ENCODE measurements around the gene FZR1. TPM values are rescaled to one million over a fixed set of nuclear protein-coding genes. Genes with fewer than 3 reads are reported as not detected.
A peak's percentile ranks its signal among the peaks of the same experiment; 100 is the strongest.

The FZR1 gene
- total and polyA plus RNA-seq, 2 of the 8 experiments (the other 6 are each of a cell fraction or from before 2014, with no cell fraction given), result 21.6 to 35.5 TPM

GRCh38 chr19:3575260-3575741 lies 69.2 kb downstream of the FZR1 start (continued):
- no peak for TF ChIP-seq JUN (IDR thresholded peaks at IDR 0.05; ENCODE audit: low read depth, low read length)
- TF ChIP-seq SIX5 (IDR thresholded peaks at IDR 0.05; ENCODE audit: low read depth, low read length), result no peak
- TF ChIP-seq BRCA1 (IDR thresholded peaks at IDR 0.05; ENCODE audit: low read depth, low read length), result no peak
- peak in 1 of 2 experiments; percentile 91; a peak in 2 of 4 replicates for TF ChIP-seq HDAC2 (IDR thresholded peaks at IDR 0.05; ENCODE audit: borderline replicate concordance in 1 of 2, low read depth in 2 of 2, low read length in 2 of 2)
- TF ChIP-seq NANOG (IDR thresholded peaks at IDR 0.05; ENCODE audit: insufficient read depth, low read depth, low read length, poor library complexity, severe bottlenecking), result no peak
- TF ChIP-seq EGR1 (IDR thresholded peaks at IDR 0.05; ENCODE audit: borderline replicate concordance, low read depth, low read length), result no peak
- no peak for TF ChIP-seq POLR2A (IDR thresholded peaks at IDR 0.05; ENCODE audit: control extremely low read depth in 1 of 2, low read depth in 2 of 2, low read length in 2 of 2)
- TF ChIP-seq POU5F1 (IDR thresholded peaks at IDR 0.05; ENCODE audit: low read depth, low read length), result no peak
- no peak for TF ChIP-seq KDM5A (IDR thresholded peaks at IDR 0.05; ENCODE audit: low read length)
- no peak for TF ChIP-seq ASH2L (IDR thresholded peaks at IDR 0.05; ENCODE audit: low read length)
- TF ChIP-seq SUZ12 (IDR thresholded peaks at IDR 0.05; ENCODE audit: low read length), result no peak
- TF ChIP-seq SP4 (IDR thresholded peaks at IDR 0.05; ENCODE audit: low read length), result no peak
- TF ChIP-seq KDM1A (IDR thresholded peaks at IDR 0.05; ENCODE audit: borderline replicate concordance, low read length), result peak; percentile 97
- TF ChIP-seq SAP30 (IDR thresholded peaks at IDR 0.05; ENCODE audit: insufficient read depth, insufficient replicate concordance, low read length), result no peak
- TF ChIP-seq USF2 (IDR thresholded peaks at IDR 0.05; ENCODE audit: low read length), result no peak
- no peak for TF ChIP-seq SP1 (IDR thresholded peaks at IDR 0.05; ENCODE audit: low read depth, low read length)
- TF ChIP-seq MAX (IDR thresholded peaks at IDR 0.05), result no peak
